Occipital lobe (tissue), 2 donors: ENCODE measurements around the gene RALGAPA2. TPM values are rescaled to one million over a fixed set of nuclear protein-coding genes. Genes with fewer than 3 reads are reported as not detected.
"Not testable (repeated sequence)": the region's sequence is repeated elsewhere in the genome, so short reads cannot be mapped to it uniquely, and the experiment has no call there.

ENCODE experiments used
- DNase-seq: peaks from one replicate; lab custom pipeline; 2025; lab: John Stamatoyannopoulos, UW
- total RNA-seq: library from RNA; depleted of rRNA; stranded (reverse); fragments of >200 nt; gene quantifications from one replicate; pipeline ENCODE4 v1.2.3, GENCODE V29; 2014

The RALGAPA2 gene
- total RNA-seq, 1 donor from 2014 or later, result 63.9 TPM

DNA sequence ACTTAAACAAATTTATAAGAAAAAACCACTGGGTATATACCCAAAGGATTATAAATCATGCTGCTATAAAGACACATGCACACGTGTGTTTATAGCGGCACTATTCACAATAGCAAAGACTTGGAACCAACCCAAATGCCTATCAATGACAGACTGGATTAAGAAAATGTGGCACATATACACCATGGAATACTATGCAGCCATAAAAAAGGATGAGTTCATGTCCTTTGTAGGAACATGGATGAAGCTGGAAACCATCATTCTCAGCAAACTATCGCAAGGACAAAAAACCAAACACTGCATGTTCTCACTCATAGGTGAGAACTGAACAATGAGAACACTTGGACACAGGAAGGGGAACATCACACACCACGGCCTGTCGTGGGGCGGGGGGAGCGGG, 169.1 kb downstream of the RALGAPA2 start:
- DNase-seq, result not testable (repeated sequence)

- DNase-seq, result no peak
Measured at GRCh38 chr20:20536240-20536933, 176.1 kb downstream of the RALGAPA2 start.

DNA sequence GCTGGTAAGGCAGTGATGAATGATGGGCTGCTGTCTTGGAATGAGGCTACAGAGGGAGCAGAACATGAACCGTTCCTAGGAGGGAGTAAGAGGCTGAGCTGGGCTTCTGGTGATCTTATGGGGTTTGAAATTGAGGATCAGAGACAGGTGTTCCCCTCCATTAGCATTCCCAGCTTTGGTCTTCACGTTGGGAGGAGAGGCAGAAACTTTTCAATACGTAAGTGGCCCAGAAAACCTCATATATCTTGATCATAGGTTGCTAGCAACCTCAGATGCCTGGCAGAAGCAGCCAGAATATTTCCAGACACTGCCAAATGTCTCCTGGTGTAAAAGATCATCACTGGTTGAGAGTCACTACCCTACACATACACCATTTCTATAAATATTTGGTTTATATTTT, 177.4 kb downstream of the RALGAPA2 start:
- DNase-seq, result no peak

DNA sequence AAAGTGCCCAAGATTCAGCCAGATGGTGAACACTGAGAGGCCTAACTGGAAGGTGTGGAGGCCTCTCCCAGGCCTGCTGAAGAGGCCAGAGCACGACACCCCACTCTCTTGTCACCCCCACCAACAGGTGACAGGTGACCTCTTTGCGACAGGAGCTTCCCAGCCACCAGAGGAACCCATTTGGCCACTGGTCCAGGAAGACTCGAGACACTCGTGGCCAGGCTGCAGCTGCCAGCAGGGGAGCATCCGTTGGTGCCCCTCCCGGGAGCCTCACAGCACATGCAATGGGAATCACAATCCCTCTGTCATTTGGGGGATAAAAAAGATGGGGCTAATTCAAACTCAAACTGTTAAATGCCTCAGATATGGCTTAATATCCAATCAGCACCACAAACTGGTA, 181.2 kb downstream of the RALGAPA2 start:
- no peak for DNase-seq

DNA sequence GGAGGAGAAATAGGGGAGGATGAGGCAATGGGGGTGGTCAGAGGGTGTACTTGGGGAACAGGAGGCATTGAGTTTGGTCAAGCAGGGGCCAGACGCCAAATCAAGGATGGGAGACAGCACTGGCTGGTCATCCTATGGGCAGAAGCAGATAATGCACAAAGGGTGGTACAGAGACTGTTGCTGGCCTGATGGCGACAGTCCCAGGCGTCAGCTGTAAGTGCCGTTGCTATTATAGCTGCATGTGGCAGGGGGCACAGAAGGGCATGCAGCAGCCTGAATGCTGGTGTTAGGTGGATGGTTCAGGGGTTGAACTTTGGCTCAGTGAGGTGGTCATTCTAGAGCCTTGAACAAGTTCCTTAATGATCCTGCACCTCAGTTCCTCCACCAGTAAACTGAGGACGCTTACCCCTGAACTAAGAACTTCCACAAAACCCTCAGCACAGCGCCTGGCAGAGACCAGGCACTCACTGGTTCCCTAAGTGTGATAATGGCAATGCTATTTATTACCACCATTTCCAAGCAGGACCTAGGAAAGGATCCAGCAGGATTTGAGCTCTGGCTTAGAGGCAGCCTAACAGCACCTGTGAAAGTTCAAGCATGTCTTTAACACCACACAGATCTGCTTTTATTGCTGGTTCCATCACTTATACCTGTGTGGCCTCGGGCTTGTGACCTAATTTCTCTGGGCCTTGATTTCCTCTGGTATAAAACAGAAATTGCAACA, 181.9 kb downstream of the RALGAPA2 start:
- DNase-seq, result peak; percentile 3

GRCh38 chr20:20529597-20529996, 182.8 kb downstream of the RALGAPA2 start:
- no peak for DNase-seq

DNA sequence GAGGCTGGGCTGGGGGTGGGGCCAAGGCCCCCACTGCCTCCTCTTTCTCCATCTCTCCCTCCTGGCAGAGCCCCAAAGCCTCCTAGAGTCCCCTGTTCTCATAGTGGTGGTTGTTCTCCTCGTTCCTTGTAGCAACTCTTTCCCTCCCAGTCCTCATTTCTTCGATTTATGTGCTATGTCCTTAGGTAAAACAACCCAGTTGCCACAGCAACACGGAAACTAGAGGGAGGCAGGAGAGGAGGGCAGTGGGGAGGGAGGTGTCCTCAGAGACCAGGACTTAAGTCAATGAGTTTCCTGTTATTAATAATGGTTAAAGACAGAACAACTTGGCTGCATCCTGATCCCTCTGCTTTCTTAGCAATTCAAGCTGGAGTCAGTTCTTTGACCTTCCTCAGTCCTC, 183.6 kb downstream of the RALGAPA2 start:
- DNase-seq, result no peak

- DNase-seq, result no peak
Measured at GRCh38 chr20:20527661-20528060, 184.8 kb downstream of the RALGAPA2 start.

- peak; percentile 31 for DNase-seq
Measured at GRCh38 chr20:20525756-20526155, 186.7 kb downstream of the RALGAPA2 start.

DNA sequence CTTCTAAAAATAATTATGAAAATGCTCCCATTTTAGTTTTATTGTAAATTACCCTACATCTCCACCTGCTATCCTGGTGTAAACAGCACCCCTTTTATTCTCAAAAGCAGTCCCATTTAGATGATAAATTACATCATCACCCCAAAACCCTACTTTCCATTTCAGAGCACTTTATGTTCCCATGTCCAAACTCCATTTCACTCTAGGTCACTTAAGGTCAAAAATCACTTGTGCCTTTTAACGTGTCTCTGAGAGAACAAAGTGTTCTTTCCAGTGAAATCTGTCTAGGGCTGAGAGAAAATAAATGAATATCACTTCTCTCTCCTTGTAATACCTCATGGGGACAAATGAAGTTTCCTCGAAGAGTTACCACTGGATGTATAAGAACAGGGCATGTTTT, 187.2 kb downstream of the RALGAPA2 start:
- no peak for DNase-seq

DNA sequence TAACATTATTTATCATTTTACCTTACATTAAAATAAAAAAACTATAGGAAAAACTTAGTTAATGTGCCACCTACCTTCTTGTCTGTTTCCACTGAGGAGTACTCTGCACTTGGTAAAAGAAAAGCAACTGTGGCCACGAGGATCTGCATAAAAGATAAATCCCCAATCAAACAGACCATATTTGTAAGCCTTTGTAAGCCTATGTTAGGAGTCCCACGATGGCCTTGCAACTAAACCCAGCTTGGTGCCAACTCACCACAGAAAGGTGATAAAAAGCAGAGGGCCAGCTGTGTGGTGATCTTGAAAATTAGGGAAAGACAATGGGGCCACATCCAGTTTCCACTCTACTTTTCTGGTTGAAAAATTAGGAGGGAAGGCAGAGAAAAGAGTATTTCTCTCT, 187.7 kb downstream of the RALGAPA2 start:
- no peak for DNase-seq

DNA sequence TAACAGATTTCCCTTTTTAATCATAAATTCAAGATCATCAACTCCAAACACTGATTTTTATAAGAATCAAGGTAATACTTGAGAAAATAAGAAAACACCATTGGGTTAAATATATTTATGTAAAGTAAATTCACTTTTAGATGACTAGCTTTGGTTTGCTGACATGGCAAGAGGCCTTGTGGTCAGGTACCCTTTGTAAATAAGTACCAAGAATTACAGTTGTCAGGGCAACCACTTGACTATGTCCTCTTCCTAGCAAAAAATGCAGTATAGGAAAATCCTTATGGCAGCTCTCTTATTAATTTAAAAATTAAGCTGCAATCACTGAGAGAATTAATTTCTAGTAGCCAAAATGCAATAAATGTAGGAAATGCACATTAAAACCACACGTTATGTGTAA, 190.7 kb downstream of the RALGAPA2 start:
- no peak for DNase-seq

- DNase-seq, result no peak
Measured at GRCh38 chr20:20520776-20521175, 191.7 kb downstream of the RALGAPA2 start.

GRCh38 chr20:20519269-20519668, 193.2 kb downstream of the RALGAPA2 start:
- DNase-seq, result no peak

DNA sequence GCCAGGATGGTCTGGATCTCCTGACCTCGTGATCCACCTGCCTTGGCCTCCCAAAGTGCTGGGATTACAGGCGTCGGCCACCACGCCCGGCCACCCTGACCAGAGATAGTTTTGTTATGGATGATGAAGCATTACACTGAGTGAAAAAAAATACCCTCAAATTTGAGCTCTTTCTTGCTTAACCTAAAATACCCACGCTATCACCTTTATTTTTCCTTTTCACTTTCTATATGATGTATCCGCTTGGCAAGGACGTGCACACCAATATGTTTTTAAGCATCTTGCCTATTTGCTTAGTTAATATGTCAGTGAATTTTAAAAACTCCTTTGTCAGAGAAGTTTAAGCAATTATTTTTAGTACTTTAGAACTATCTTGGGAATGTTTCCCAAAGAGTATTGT, 194.2 kb downstream of the RALGAPA2 start:
- DNase-seq, result no peak

- DNase-seq, result no peak
Measured at GRCh38 chr20:20517296-20517695, 195.1 kb downstream of the RALGAPA2 start.

DNA sequence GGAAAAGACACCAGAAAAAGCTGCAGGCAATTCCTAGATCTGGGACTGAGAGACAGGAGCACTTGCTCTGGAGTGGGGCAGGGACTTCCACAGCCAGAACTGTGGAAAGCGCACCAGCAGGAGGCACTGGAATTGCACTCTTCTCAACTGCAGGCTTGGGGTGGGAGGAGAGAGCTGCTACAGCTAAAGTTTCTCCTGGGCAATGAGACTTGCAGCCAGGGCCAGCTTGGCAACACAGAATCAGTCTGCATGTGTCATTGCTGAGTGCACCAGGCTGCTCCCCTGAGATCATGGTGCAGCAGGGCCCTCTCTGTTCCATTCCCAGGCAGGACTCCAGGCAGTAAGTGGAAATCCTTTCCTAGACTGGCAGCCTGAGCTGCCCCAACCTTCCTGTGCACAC, 198.7 kb downstream of the RALGAPA2 start:
- no peak for DNase-seq

GRCh38 chr20:20505554-20505953, 206.9 kb downstream of the RALGAPA2 start:
- no peak for DNase-seq

- DNase-seq, result no peak
Measured at GRCh38 chr20:20503777-20504530, 208.5 kb downstream of the RALGAPA2 start.

DNA sequence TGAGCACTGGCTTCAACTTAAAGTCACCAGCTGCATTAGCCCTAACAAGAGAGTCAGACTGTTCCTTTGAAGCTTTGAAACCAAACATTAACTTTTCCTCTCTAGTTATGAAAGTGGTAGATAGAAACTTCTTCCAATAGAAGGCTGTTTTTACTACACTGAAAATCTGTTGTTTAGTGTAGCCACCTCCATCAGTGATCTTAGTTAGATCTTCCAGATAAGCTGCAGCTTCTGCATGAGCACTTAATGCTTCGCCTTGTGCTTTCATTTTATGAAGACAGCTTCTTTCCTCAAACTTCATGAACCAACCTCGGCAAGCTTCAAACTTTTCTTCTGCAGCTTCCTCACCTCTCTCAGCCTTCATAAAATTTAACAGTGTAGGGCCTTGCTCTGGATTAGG, 211.3 kb downstream of the RALGAPA2 start:
- no peak for DNase-seq

DNA sequence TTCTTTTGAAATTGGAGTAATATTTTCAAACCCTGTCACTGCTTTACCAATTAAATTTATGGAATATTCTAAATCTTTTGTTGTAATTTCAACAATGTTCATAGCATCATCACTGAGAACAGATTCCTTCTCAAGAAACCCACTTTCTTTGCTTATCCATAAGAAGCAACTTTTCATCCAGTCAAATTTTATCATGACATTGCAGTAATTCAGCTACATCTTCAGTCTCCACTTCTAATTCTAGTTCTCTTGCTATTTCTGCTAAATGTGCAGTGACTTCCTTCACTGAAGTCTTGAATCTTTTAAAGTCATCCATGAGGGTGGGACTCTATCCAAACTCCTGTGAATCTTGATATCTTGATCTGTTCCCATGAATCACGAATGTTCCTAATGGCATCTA, 212.1 kb downstream of the RALGAPA2 start:
- no peak for DNase-seq

DNA sequence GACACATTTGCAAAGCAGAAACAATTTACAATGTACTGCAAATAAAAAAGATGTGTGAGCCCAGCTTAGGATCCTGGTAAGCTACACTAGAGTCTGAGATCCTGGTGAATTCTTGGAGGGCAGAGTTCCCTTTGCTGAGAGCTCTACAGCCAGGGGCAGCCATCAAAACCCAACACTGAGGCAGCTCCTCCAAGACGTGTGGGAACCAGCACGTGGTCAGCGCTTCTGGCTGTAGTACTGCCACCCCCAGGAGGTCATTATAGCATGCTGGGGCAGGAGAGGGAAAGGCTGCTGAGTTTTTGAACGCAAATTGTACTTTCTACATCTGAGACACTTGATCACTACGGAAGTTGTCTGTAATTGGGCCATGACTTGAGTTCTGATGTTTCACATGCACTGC, 213.0 kb downstream of the RALGAPA2 start:
- no peak for DNase-seq
